HG03521 (cell line): ENCODE results near the gene CELF6.
"Not testable (repeated sequence)": the region's sequence is repeated elsewhere in the genome, so short reads cannot be mapped to it uniquely, and the experiment has no call there.

Experiments used
- ATAC-seq: cut with Tn5 transposase; IDR thresholded peaks from one replicate; pipeline ENCODE4 v1.9.1; 2021; ENCODE audit warnings: mild to moderate bottlenecking, moderate library complexity; ENCODE audit not compliant: unreplicated experiment

The CELF6 gene

DNA sequence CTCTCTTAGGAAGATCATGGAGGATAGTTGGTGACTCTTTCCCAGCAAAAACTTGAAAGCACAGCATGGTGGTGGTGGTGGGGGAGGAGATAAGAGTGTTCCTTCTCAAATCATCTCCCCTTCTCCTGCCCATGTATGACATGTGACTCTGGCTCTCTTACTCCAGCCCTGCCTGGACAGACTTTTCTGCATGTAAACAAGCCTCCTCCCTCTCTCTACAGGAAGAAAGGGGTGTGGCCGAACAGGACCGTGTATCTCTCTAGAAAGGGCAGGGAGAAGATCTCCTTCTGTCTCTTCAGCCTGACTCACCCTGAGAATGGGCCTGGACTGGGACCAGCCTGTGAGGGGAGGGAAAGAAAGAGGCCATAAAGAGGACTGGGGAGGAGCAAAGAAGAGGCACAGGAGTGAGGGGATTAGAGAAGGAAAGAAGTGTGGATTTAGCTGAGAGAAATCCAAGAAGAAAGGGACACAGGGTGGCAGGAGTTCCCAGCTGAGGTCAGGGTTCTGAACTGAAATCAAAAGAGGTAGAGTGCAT lies 1.5 kb downstream of the CELF6 start:
- no peak for ATAC-seq

- no peak for ATAC-seq
These were observed 4.1 kb downstream of the CELF6 start for GRCh38 chr15:72315706-72316370.

- no peak for ATAC-seq
These were observed 6.1 kb downstream of the CELF6 start for GRCh38 chr15:72313881-72314280.

GRCh38 chr15:72313448-72313840 lies 6.5 kb downstream of the CELF6 start:
- ATAC-seq: no peak

- ATAC-seq: peak; percentile 86
These were observed 7.1 kb downstream of the CELF6 start for GRCh38 chr15:72312605-72313447.

GRCh38 chr15:72307026-72307425 lies 12.9 kb downstream of the CELF6 start:
- no peak for ATAC-seq

GRCh38 chr15:72306211-72306785 lies 13.7 kb downstream of the CELF6 start:
- no peak for ATAC-seq

DNA sequence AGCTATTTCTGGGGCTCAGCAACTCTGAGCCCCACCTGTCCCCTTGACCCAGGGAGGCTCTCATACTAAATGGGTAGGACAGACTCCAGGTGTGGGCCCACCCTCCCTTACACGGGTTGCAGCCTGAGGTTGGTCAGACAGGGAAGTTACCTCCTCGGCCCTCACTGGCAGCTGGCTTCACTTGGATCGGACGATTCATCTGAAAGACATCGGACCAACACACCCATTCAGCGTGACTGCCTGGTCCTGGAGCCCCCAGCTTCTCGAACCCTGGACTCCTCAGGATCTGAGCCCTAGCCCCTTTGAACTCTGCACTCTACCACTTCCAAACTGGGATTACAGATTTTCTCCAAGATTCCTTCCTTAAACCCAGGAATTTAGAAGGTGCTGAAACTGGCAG lies 15.4 kb downstream of the CELF6 start:
- ATAC-seq: no peak

DNA sequence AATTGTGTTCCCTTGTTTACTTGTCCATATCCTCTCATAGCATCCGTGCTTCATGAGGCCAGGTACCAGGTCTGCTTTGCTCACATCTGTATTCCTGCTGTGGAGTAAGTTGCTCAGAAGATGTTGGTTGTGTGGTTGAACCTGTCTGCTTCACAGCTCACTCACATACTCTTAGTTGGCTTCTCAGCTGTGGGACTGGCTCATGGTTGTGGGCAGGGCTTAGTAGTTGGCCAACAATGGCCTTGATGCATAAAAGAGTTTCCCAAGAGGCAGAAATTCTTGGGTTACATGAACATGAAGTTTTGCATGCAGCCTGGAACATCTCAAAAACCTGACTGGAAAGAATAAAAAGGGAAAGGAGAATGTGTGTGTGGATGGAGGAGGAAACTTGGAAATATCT lies 17.0 kb downstream of the CELF6 start:
- ATAC-seq: no peak

- no peak for ATAC-seq
These were observed 30.2 kb downstream of the CELF6 start for GRCh38 chr15:72289597-72290325.

DNA sequence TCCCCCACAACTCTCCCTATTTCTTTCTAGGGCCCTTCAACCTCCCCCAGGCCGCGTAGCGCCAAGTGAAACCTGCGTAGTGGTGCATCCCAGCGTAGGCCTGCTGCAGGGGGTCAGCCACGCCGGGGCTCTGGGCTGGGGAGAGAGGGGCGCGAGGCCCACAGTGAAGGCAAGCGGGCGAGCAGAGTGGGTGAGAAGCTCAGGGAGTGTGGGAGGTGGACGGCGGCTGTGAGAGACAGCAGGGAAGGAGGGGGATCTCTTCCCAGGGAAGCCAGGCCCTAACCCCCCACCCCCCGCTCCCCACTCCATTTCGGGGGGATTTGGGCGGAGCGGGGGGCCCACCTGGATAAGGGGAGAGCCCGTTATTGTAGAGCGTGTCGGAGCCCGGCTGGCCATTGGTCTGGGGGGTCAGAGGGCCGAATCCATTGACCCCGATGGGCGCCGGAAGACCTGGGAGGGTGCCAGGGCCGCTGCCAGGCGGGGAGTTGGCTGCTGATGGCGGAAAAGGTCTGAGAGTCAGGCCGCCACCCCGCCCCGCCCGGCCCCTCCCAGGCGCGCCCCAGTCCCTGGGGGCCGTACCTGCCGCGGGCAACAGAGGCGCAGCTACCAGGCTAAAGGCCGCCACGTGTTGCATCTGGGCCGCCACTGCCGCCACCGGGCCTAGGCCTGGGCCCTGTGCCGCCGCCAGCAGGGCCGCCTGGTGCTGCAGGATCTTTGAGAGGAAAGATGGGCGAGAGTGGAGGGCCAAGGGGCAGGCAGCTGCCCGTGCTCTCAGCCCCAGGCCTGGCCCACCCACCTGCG lies 31.0 kb downstream of the CELF6 start:
- ATAC-seq: no peak

- no peak for ATAC-seq
These were observed 33.9 kb downstream of the CELF6 start for GRCh38 chr15:72285927-72286516.

DNA sequence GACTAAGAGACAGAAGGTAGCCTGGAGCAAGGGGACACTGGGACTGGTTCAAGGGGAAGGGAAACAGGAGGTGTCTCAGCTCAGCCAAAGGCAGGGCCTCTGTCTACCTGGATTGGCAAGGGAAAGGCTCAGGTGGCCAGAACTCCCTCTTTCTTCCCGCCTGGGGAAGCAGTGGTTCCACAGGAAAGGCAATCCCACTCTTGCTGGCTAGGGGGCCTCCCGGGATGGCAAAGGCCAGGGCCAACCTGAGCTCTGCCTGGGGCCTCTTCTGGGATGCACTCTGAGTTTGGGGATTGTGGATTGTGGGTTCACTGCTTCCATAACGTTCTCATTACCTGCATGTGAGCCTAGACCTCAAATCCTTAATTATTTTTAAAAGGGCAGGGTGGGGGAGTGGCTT lies 34.6 kb downstream of the CELF6 start:
- no peak for ATAC-seq

DNA sequence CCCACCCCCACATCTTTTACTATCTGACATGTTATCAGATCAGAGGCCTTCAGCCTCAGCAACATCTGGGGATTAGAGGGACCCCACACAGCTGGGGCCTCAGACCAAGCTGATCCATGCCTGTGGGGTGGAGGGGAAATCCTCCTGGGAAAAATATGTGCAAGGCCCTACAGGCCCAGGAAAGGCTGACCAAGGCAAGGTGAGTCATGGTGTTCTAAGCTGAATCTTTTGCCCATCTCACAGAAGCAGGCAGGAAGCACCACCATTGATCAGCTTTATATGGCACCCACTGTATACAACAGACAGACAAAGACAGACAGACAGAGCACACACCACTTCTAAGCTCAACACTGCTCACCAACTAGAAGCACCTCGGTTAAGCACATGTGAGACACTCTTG lies 35.2 kb downstream of the CELF6 start:
- ATAC-seq: no peak

- ATAC-seq: peak; percentile 46
These were observed 38.2 kb downstream of the CELF6 start for GRCh38 chr15:72281713-72282112.

DNA sequence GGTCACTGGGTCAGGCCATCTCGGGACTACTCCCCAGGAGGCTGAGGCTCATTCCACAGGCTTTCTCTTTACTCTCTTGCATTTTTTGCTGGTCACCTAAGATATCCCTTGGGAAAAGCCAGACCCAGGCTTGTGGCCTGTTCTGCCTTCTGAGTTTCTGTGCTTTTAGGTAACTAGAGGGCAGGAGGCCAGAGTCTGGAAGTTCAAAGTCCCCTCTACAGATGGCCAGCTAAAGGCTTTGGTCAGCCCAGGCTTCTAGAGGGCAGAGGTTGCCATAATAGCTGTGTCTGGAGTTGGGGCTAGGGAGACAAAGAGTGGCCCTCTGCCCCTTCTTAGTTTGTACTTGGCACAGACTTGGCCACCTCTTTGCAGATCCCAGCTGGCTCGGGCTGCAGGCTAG lies 39.2 kb downstream of the CELF6 start:
- ATAC-seq: no peak

DNA sequence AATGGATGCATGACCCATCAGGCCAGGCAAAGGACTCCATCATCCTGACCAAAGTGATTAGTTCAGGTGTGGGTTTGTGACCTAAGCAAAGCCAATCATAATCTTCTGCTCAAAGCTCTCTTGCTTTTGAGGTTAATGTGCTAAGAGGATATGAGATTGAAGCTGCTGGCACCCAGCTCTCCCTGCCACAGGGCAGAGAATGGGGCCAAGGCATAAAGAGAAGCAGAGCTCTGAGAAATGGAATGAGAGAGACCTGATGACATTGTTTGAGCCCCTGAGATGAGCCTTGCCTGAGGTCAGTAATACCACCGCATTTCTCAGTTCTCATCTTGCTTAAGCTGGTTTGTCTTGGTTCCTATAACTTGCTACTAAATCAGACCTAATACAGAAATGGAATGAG lies 41.2 kb downstream of the CELF6 start:
- ATAC-seq: no peak

GRCh38 chr15:72276326-72276700 lies 43.6 kb downstream of the CELF6 start:
- ATAC-seq: no peak

DNA sequence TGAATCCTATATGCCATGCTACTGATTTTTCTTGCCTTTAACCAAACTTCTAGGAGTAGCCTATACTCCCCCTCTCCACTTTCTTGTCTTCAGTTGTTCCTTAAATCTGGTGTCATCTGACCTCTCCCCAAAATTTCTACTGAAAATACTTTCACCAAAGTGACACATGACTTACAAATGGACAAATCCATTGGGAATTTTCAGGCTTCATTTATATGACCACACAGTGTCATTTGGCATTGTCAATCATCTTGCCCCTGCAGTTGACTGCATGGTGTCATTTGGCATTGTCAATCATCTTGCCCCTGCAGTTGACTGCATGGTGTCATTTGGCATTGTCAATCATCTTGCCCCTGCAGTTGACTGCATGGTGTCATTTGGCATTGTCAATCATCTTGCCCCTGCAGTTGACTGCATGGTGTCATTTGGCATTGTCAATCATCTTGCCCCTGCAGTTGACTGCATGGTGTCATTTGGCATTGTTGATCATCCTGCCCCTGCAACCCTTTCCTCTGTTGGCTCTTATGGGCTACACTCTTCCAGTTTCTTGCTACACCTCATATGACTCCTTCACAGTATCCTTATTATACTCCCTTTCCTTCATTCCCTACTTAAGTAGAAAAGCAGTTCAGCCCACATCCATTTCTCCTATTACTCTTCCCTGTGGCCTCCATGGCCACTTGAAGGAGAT lies 44.2 kb downstream of the CELF6 start:
- ATAC-seq: not testable (repeated sequence)

GRCh38 chr15:72272997-72273352 lies 47.0 kb downstream of the CELF6 start:
- peak; percentile 0 for ATAC-seq
